ENCODE measurements around the gene NCBP3. TPM values are rescaled to one million over a fixed set of nuclear protein-coding genes. Genes with fewer than 3 reads are reported as not detected.

NCBP3 gene
- total and polyA plus RNA-seq, 11 donors: 10.4 to 26.4 (median 20.2) TPM

DNA sequence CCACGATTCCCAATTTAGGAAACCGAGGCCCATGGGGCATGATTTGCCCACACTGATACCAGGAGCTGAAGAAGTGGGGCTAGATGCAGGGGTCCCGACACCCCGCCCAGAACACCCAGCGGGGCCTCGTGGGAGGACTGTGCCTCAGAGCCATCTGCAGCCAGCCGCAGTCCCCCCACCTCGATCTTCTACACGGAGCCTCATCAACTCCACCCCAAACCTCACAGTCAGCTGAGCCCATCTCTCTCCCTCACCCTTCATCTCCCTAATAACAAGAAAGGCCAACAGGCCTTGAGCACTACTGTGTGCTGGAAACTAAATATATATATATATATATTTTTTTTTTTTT lies 49.2 kb downstream of the NCBP3 start:
- no peaks in the 10 kb centered on the region for H3K27me3 ChIP-seq
- H3K4me1 ChIP-seq: peaks cover 0 to 15% (median 0%) of the 10 kb centered on the region in 12 donors
- intact Hi-C loops (cut with DNase I): no loop called here
- H3K9me3 ChIP-seq: no peaks in the 10 kb centered on the region
- H3K27ac ChIP-seq: no peak overlapping the region
- WGBS, 4 donors: 88 to 94% (median 89%) methylated on average over 8 to 9 of the region's 9 CpGs
- no peak for DNase-seq
- TF ChIP-seq POLR2A (IDR thresholded peaks at IDR 0.05) (no peak), CTCF (IDR thresholded peaks at IDR 0.05) (no peak)
- H3K4me3 ChIP-seq: no peak overlapping the region
- H3K36me3 ChIP-seq: peaks cover 0 to 5% (median 0%) of the 10 kb centered on the region in 9 donors
- ATAC-seq: no peak

DNA sequence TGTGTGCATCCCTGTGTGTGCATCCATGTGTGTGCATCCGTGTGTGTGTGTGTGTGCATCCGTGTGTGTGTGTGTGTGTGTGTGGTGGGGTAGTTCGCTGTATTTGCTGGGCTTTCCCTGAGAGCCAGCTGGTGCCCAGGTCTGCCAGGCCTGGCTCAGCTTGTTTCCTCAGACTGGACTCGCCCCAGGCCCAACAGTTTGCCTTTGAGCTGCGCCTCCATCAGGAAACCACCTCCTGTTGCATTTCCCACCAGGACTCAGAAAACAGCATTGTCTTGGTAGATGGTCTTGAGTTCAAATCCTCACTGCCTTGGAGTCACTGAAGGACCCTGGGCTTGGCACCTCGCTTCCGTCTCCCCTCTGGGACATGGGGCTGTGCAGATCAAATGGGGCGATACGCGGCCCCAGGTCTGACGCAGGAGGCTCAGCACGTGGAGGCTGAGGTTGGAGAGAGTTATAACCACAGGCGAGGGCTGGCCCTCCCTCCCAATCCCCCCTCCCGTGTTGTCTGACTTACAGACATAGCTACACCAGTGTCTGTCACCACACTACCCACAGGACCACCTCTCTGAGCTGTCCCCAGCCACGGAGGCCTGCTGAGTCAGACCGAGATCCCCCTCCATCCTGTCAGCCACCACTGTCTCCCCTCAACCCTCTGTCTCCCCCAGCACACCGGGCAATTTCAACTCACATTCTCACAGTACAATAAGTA lies 49.8 kb downstream of the NCBP3 start:
- Histone ChIP-seq H3K27me3 (no peaks in the 10 kb centered on the region), H3K9me3 (no peaks in the 10 kb centered on the region), H3K27ac (no peak overlapping the region), H3K4me3 (no peak overlapping the region), H3K4me1 (peaks cover 0 to 20% (median 0%) of the 10 kb centered on the region in 12 donors), H3K36me3 (no peaks in the 10 kb centered on the region)
- WGBS, 4 donors: 77 to 89% (median 87%) methylated on average over 13 to 17 of the region's 17 CpGs
- no peak for TF ChIP-seq POLR2A (IDR thresholded peaks at IDR 0.05)
- TF ChIP-seq CTCF (IDR thresholded peaks at IDR 0.05): no peak
- intact Hi-C loops (cut with DNase I): no loop called here
- ATAC-seq (peak in 1 of 4 donors; percentile 9), DNase-seq (no peak)

GRCh38 chr17:3795390-3796102 lies 50.5 kb downstream of the NCBP3 start:
- ATAC-seq: no peak
- H3K27me3 ChIP-seq: no peaks in the 10 kb centered on the region

More at GRCh38 chr17:3795390-3796102, 50.5 kb downstream of the NCBP3 start:
- H3K36me3 ChIP-seq: no peaks in the 10 kb centered on the region
- no peak overlapping the region for H3K4me3 ChIP-seq
- TF ChIP-seq POLR2A (IDR thresholded peaks at IDR 0.05): no peak
- TF ChIP-seq CTCF (IDR thresholded peaks at IDR 0.05): no peak
- WGBS, 4 donors: 85 to 89% (median 87%) methylated on average over 29 to 31 of the region's 31 CpGs
- no peak for DNase-seq
- intact Hi-C loops (cut with DNase I): no loop called here
- no peaks in the 10 kb centered on the region for H3K9me3 ChIP-seq
- peaks cover 0 to 21% (median 0%) of the 10 kb centered on the region in 12 donors for H3K4me1 ChIP-seq
- no peak overlapping the region for H3K27ac ChIP-seq
